ENCODE data around the gene TGIF1.

GRCh38 chr18:3494569-3494968, 44.6 kb downstream of the TGIF1 start:
- TF ChIP-seq CTCF (IDR thresholded peaks at IDR 0.05) = no peak
- no peak for TF ChIP-seq POLR2A (IDR thresholded peaks at IDR 0.05)

All from lower leg skin (tissue), 3 donors.